ENCODE data around the gene AEBP1.
A peak's percentile ranks its signal among the peaks of the same experiment; 100 is the strongest.

AEBP1 gene

GRCh38 chr7:44079331-44080021 lies 24.7 kb upstream of the AEBP1 start:
- no peak for TF ChIP-seq CTCF (IDR thresholded peaks at IDR 0.05)
- Histone ChIP-seq H3K4me1 (peaks cover 0 to 42% (median 40%) of the 10 kb centered on the region in 4 donors), H3K9me3 (no peaks in the 10 kb centered on the region), H3K36me3 (peaks cover 26 to 65% (median 55%) of the 10 kb centered on the region in 3 donors), H3K27me3 (no peaks in the 10 kb centered on the region), H3K27ac (peak overlapping the region in 1 of 2 donors; percentile 29), H3K4me3 (no peak overlapping the region)
- intact Hi-C loops (cut with DNase I; ENCODE audit: low total_unique reads) = loop anchor here (5.0 kb wide), 1 partner anchor 38 kb away; no protein-coding TSS in a partner anchor
- no peak for DNase-seq

GRCh38 chr7:44080118-44080517 lies 24.0 kb upstream of the AEBP1 start:
- peaks cover 26 to 58% (median 55%) of the 10 kb centered on the region in 3 donors for H3K36me3 ChIP-seq
- peaks cover 0 to 48% (median 46%) of the 10 kb centered on the region in 4 donors for H3K4me1 ChIP-seq
- peak overlapping the region; percentile 93 to 98 for H3K27ac ChIP-seq
- H3K27me3 ChIP-seq = no peaks in the 10 kb centered on the region
- no peak for DNase-seq
- no peak overlapping the region for H3K4me3 ChIP-seq
- no peaks in the 10 kb centered on the region for H3K9me3 ChIP-seq
- intact Hi-C loops (cut with DNase I; ENCODE audit: low total_unique reads) = no loop called here
- TF ChIP-seq CTCF (IDR thresholded peaks at IDR 0.05) = no peak

GRCh38 chr7:44080686-44081265 lies 23.4 kb upstream of the AEBP1 start:
- no peak for DNase-seq
- Histone ChIP-seq H3K9me3 (no peaks in the 10 kb centered on the region), H3K4me1 (peaks cover 0 to 55% (median 49%) of the 10 kb centered on the region in 4 donors), H3K27ac (peak overlapping the region; percentile 93 to 98), H3K4me3 (peak overlapping the region; percentile 91 to 95), H3K36me3 (peaks cover 26 to 52% (median 51%) of the 10 kb centered on the region in 3 donors), H3K27me3 (no peaks in the 10 kb centered on the region)
- no peak for TF ChIP-seq CTCF (IDR thresholded peaks at IDR 0.05)
- intact Hi-C loops (cut with DNase I; ENCODE audit: low total_unique reads) = no loop called here

- TF ChIP-seq CTCF (IDR thresholded peaks at IDR 0.05) = no peak
- intact Hi-C loops (cut with DNase I; ENCODE audit: low total_unique reads) = no loop called here
- peaks cover 26 to 46% (median 46%) of the 10 kb centered on the region in 3 donors for H3K36me3 ChIP-seq
- DNase-seq = no peak
- no peaks in the 10 kb centered on the region for H3K9me3 ChIP-seq
- peaks cover 0 to 60% (median 54%) of the 10 kb centered on the region in 4 donors for H3K4me1 ChIP-seq
- no peaks in the 10 kb centered on the region for H3K27me3 ChIP-seq
- H3K4me3 ChIP-seq = peak overlapping the region; percentile 91 to 95
- peak overlapping the region; percentile 93 to 98 for H3K27ac ChIP-seq
These were observed 22.8 kb upstream of the AEBP1 start for GRCh38 chr7:44081266-44081748.

- Histone ChIP-seq H3K4me3 (peak overlapping the region; percentile 91 to 95), H3K27me3 (no peaks in the 10 kb centered on the region), H3K36me3 (peaks cover 17 to 33% (median 33%) of the 10 kb centered on the region in 3 donors), H3K27ac (peak overlapping the region; percentile 93 to 98), H3K9me3 (no peaks in the 10 kb centered on the region), H3K4me1 (peaks cover 0 to 74% (median 66%) of the 10 kb centered on the region in 4 donors)
- intact Hi-C loops (cut with DNase I; ENCODE audit: low total_unique reads) = loop anchor here (2.0 kb wide), 1 partner anchor 22 kb away; the partner anchor contains the start of gene AEBP1
- peak; percentile 100 for DNase-seq
- no peak for TF ChIP-seq CTCF (IDR thresholded peaks at IDR 0.05)
These were observed 21.5 kb upstream of the AEBP1 start for GRCh38 chr7:44082541-44083207.
